HG02588 (cell line): Measurements from ENCODE around the gene MED15.
A peak's percentile ranks its signal among the peaks of the same experiment; 100 is the strongest.
"Not testable (repeated sequence)": the region's sequence is repeated elsewhere in the genome, so short reads cannot be mapped to it uniquely, and the experiment has no call there.

Experiments
- ATAC-seq: cut with Tn5 transposase; IDR thresholded peaks from one replicate; pipeline ENCODE4 v1.9.1; 2021; ENCODE audit warnings: mild to moderate bottlenecking, moderate library complexity; ENCODE audit not compliant: unreplicated experiment

MED15 gene, protein sequence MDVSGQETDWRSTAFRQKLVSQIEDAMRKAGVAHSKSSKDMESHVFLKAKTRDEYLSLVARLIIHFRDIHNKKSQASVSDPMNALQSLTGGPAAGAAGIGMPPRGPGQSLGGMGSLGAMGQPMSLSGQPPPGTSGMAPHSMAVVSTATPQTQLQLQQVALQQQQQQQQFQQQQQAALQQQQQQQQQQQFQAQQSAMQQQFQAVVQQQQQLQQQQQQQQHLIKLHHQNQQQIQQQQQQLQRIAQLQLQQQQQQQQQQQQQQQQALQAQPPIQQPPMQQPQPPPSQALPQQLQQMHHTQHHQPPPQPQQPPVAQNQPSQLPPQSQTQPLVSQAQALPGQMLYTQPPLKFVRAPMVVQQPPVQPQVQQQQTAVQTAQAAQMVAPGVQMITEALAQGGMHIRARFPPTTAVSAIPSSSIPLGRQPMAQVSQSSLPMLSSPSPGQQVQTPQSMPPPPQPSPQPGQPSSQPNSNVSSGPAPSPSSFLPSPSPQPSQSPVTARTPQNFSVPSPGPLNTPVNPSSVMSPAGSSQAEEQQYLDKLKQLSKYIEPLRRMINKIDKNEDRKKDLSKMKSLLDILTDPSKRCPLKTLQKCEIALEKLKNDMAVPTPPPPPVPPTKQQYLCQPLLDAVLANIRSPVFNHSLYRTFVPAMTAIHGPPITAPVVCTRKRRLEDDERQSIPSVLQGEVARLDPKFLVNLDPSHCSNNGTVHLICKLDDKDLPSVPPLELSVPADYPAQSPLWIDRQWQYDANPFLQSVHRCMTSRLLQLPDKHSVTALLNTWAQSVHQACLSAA

GRCh38 chr22:20507253-20508066 is at the start of gene MED15:
Gene MED15 (plus strand): TSS chr22:20507610. CDS start chr22:20507679, 69 bp downstream.
- ATAC-seq, result peak; percentile 79

DNA sequence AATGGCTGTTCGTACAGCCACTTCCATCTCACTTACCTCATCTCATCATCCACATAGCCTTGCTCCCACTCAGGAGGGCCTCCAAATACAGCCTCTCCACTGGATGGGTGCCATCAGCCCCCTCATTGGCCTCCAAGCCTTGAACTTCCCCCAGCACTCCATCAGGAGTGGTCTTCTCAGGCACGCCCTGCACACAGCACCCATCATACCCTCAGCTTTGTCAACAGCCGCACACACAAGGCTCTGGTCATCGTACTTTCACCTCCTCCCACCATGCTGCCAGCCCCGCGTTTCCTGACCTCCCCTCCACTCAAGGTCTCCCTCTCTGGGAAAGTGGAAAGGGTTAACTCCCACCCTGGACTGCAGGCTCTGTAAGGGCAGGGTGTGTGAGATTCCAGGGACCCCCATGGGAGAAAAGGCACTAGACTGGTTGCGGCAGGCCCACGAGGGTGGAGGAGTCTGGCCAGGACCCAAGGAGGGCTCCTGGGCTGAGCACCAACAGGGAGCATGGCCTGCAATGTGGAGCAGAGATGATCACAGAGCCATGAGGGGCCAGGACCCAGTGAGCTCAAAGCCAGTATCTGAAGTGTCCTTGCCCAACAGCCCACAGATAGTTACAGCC is 48.8 kb upstream of the MED15 start:
- ATAC-seq, result no peak

DNA sequence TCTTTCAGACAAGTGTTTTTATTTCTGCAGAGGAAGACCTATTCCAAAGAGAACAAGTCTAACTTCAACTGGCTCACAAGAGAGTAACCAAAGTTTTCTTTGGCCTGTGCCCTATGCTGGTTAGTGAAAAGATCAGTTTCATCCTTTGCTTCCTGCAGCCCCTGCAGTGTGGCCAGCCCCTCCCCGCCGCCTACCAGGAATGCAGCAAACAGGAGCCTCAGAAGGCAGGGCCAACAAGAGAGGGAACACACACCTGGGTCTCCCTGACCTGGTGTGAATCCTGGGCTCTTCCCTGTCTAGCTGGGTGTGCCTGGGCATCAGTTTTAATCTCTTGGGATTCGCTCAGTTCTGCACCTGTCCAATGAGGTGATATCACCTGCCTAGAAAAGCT is 48.3 kb upstream of the MED15 start:
- no peak for ATAC-seq

GRCh38 chr22:20459862-20460261 is 47.5 kb upstream of the MED15 start:
- no peak for ATAC-seq

DNA sequence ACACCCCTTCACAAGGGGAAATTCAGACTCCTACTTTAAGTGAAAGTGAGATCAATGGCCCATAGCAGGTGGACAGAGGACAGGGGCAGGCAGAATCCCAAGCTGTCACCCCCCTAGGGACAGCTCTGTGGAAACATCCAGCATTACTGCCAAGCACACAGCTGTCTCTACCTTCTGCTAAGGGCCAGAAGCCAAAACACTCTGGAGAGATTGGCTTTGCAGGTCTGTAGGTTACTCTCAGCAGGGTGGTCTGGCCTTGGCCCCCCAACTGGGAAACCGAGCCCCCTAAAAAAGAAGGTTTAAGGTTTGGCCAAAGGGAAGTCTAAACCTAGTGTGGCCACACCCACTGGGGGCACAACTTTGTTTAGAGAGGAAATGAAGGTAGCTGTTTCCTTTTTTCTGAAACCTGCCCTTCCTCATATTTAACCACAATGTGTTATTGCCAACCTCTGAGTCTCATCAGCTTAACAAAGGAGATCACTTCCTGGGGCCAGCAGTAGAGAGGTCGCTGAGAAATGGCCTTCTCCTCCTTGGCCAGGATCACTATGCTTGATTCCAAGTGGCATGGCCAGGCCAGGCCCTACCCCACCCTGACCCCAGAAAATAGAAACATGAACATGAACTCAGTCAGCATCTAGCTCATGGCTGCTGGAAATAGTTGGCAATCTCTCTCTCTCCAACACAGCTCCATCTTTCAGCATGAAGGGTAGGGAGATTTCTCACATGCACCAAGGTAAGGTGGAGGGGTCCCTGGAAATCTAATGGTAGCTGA is 43.9 kb upstream of the MED15 start:
- no peak for ATAC-seq

GRCh38 chr22:20464096-20464614 is 43.3 kb upstream of the MED15 start:
- no peak for ATAC-seq

- ATAC-seq, result no peak
Measured at GRCh38 chr22:20464912-20465758, 42.3 kb upstream of the MED15 start.

- no peak for ATAC-seq
Measured at GRCh38 chr22:20465759-20466077, 41.7 kb upstream of the MED15 start.

DNA sequence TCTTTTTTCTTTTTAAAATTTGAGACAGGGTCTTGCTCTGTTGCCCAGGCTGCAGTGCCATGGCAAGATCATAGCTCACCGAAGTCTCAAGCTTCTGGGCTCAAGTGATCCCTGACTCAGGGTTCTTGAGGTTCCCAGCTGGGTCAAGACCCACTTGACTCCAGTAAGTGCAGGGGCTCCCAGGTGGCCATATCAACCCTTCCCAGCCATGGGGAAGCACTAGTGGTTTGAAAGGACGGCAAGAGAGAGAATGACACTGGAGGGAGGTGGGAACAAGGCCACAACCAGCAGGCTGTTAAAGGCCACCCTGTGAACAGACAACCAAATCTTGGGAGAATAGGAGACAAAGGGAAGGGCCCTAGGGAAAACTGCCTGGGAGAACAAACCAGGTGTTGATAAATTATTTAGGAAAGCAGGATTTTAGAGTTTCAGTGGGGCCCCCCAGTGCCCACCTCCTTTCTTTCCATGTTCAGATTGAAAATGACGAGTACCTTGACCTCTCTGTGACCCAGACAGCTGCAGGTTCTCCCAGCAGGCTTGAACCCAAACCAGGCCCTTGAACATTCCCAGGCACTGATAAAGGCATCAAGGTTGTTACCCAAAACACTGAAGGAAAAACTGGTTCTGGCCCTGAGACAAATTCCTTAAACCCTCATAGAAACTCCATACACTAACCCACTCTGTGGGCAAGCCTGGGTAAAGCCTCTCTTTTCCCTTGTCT is 40.6 kb upstream of the MED15 start:
- ATAC-seq, result no peak

- ATAC-seq, result no peak
Measured at GRCh38 chr22:20469110-20469868, 38.1 kb upstream of the MED15 start.

- not testable (repeated sequence) for ATAC-seq
Measured at GRCh38 chr22:20470525-20470924, 36.9 kb upstream of the MED15 start.

GRCh38 chr22:20471126-20471833 is 36.1 kb upstream of the MED15 start:
- ATAC-seq, result no peak

DNA sequence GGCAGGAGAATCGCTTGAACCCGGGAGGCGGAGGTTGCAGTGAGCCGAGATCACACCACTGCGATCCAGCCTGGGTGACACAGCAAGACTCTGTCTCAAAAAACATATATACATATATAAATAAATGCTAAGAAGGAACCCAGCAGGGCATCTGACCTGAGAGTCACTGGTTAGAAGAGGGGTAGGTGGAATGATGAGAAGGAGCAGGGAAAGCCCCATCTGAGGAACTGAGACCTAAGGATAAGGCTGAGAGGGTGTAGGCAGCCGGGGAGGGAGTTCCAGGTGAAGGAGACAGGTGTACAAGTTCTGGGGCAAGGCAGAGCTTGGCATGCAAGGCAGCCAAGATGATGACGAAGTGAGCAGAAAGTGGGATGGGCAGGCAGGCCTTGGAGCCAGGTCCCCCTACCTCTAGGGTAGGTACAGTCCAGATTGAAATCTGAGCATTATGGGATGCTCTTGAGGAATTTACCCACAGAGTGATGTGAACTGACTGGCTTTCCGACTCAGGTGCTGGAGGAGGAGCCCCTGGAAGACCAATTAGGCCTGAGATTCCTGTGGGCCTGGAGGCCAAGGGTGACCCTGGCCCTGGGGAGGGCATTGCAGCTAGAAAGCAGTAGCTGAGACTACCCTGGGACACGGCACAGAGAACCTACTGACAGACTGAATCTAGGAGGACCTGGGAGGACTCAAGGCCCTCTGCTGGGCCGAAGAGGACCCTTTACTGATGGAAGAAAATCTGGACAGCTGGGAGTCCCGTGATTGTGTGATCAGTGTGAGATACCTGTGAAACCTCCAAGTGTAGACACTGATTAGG is 34.6 kb upstream of the MED15 start:
- no peak for ATAC-seq

GRCh38 chr22:20475115-20475436 is 32.3 kb upstream of the MED15 start:
- ATAC-seq, result no peak

DNA sequence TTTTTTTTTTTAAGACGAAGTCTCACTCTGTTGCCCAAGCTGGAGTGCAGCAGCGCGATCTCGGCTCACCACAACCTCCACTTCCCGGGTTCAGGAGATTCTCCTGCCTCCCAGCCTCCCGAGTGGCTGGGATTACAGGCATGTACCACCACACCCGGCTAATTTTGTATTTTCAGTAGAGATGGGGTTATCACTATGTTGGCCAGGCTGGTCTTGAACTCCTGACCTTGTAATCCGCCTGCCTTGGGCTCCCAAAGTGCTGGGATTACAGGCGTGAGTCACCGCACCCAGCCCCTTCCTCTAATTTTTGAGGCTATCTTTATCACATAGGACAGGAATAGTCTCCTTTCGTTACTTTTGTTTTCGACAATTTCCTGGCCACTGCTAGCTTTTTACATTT is 31.8 kb upstream of the MED15 start:
- ATAC-seq, result not testable (repeated sequence)

DNA sequence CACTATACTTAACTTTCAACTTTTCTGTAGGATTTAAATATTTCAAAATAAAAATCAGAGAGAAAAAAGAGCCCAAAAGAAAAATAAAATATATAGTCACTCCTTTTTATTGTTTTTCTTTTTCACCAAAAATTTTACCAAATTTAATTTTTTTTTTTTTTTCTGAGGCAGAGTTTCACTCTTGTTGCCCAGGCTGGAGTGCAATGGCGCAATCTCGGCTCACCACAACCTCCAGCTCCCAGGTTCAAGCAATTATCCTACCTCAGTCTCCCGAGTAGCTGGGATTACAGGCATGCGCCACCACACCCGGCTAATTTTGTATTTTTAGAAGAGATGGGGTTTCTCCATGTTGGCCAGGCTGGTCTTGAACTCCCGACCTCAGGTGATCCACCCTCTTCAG is 29.4 kb upstream of the MED15 start:
- ATAC-seq, result not testable (repeated sequence)
